HK-2 (cell line): ENCODE data around the gene TFPI.
A peak's percentile ranks its signal among the peaks of the same experiment; 100 is the strongest.
"Not testable (repeated sequence)": the region's sequence is repeated elsewhere in the genome, so short reads cannot be mapped to it uniquely, and the experiment has no call there.

ENCODE experiments used
- DNase-seq: peaks from one replicate; pipeline ENCODE4 v3.0.0-alpha.2; 2018; ENCODE audit not compliant: unreplicated experiment

Gene TFPI

GRCh38 chr2:187554011-187554703, at the start of gene TFPI:
Gene TFPI (minus strand): TSS chr2:187554435. CDS start chr2:187503768, 50,667 bp downstream.
- peak; percentile 22 for DNase-seq

DNA sequence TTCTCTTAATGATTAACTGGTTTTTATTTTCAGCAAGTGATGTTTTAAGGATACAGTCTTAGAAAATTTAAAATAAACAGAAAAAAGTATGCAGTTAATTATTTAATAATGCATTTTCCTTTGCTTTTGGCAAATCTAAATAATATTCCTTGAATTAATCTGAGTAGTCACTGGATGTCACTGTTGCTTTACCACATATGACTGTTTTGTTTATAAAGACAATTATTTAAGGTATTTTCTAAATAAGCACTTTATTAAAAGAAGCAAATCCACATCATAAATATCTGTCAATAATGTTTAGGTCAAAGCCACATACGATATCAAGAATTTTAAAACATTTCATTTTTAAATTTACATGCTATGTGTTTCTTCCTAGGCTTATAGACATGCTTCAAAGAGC, 40.6 kb upstream of the TFPI start:
- DNase-seq = no peak

GRCh38 chr2:187593697-187594096, 39.5 kb upstream of the TFPI start:
- DNase-seq = no peak

DNA sequence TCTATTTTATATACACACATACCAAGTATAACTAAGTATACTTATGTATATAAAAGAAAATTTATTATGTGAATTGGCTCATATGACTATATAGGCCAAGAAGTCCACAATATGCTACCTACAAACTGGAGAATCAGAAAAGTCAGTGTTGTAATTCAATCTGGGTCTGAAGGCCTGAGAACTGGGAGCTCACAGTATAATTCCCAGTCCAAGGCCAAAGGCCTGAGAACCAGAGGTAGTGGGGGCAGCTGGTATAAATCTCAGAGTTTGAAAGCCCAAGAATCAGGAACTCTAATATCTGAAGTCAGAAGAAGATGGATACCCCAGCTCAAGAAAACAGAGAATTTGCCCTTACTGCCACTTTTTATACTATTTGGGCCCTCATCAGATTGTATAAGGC, 38.9 kb upstream of the TFPI start:
- no peak for DNase-seq

DNA sequence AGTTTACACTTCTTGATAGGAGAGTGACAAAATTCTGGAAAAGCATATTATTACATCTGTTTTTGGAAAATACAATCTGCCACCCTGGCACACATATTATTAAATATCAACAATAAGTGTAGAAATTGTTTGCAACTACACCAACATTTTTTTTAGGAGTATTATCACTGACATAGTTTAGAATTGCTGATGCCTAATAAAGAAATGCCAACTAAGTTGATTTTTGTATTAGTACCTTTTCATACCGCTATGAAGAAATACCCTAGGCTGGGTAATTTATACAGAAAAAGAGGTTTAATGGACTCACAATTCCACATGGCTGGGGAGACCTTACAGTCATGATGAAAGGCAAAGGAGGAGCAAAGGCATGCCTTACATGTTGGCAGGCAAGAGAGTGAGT, 35.9 kb upstream of the TFPI start:
- DNase-seq = no peak

GRCh38 chr2:187586011-187586641, 31.9 kb upstream of the TFPI start:
- DNase-seq = no peak

DNA sequence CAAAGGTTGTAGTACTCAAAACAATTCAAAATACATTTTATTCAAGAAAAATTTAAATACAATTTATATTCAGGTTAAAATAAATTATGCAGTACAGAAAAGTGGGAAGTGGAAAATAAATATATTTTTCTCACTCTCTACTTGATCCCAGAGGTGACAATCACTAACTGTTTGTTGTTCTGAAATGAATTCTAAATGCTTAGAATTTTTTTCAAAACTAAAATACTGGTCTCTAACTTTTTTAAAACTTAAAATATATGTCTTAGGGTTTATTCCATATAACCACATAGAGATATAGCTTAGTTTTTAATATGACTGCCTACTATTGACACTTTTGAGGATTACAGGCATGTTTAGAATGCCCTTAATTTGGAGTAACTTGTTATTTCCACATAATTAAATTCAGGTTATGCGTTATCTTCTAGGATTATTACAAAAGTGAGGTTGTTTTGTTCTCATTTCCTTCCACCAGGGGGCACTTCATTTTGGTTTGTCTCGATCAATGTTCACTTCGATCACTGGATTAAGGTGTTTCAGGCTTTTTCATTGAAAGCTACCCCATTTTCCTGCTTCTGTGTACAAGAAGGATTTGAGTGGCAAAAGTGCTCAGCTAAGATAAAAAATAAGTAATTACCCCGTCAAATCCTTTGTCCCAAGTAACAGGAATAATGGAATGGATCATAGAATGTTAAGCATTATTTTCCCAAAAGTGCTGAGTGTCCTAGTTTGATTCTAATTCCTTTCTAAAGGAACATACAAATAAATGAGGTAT, 27.1 kb upstream of the TFPI start:
- peak; percentile 17 for DNase-seq

DNA sequence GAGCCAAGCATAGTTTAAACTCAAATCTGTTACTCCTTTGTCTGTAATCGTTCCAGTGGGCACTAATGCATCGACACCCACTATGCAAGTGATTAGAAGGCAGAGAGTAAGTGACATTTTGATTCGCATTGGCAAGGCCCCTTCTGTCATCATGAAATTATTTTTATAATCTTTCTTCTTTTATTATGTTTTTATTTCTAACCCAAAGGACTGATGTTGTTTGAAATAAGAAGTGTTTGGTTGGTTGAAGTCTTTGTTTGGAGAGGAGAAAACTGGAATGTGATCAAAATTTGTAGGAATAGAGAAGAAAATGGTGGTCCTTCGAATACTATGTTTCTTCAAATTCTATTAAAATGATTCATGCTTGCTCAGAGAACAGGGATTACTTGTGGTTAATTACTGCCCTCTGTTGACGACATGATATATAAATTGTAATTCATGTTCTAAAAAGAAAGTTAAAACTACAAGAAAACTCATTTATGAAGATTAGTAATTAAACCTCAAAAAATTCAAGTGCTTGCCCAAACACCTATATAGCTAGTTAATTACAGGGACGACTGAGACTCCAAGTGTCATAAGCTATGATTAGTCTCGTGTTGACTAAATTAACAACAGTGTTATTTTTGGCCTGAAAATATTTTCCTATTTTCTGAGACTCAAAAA, 26.4 kb upstream of the TFPI start:
- DNase-seq = no peak

GRCh38 chr2:187577310-187577709, 23.1 kb upstream of the TFPI start:
- no peak for DNase-seq

DNA sequence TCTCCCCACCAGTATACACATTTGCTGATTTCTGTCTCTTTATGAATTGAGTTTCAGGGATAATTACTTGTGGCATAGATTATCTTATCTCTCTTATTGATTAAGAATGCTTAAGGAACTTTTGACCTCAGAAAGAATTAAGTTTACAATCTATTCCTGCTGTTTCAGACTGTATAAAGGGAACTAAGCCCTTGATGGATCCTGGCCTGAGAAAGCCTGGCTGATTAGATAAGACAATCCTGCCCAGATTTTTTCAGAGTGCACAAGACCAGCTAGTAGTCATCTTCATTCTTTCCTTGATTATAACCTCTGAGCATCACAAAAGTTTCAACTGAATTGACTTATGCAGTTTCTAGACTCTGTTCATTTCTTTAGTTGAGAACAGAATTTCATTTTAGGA, 22.7 kb upstream of the TFPI start:
- DNase-seq = no peak

GRCh38 chr2:187575751-187576067, 21.5 kb upstream of the TFPI start:
- no peak for DNase-seq

- no peak for DNase-seq
Measured at GRCh38 chr2:187574969-187575750, 20.9 kb upstream of the TFPI start.

DNA sequence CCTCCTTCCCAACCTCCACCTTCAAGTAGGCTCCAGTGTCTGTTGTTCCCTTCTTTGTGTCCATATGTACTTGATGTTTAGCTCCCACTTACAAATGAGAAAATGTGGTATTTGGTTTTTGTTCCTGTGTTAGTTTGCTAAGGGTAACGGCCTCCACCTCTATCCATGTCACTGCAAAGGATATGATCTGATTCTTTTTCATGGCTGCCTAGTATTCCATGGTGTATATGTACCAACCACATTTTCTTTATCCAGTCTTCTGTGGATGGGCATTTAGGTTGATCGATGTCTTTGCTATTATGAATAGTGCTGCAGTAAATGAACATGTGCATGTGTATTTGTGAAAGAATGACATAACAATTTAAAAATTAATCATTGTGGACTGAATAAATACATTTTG, 19.5 kb upstream of the TFPI start:
- no peak for DNase-seq

- DNase-seq = not testable (repeated sequence)
Measured at GRCh38 chr2:187571996-187572395, 17.8 kb upstream of the TFPI start.

DNA sequence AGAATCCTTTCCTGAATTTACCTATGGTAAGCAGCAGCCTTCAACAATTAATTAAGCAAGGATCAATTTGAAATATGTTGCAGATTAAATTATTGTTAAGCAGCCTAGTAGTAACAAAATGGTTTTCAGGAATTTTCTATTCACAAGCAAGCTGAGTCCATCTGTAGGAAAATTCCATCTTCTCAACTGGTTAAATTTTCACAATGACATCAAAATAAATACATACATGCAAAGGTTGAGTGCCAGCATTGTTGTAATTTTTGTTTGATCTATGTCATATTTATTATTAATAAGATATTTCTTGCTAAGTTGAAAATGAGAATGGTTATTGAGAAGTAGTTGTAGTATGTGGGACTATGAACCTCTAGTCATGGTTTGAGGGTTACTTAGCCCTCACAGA, 15.3 kb upstream of the TFPI start:
- no peak for DNase-seq

GRCh38 chr2:187569042-187569441, 14.8 kb upstream of the TFPI start:
- no peak for DNase-seq

DNA sequence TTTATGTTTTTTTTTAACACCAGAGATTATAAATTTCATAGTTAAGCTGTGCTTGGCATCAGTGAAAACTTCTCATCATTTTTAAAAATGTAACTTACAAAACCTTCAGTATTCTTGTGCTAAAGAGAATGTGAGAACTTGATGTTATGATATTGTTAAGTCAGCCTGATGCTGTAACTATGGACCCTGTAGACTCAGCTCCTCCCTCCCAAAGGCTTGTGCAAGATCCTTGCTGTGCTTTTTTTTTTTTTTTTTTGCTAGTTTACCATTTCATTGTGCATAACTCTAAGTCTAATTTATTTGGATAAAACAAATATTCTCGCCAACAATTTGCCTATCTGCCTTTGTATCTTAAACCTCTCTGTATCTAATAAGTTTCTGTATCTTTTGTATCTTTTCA, 12.9 kb upstream of the TFPI start:
- DNase-seq = no peak

DNA sequence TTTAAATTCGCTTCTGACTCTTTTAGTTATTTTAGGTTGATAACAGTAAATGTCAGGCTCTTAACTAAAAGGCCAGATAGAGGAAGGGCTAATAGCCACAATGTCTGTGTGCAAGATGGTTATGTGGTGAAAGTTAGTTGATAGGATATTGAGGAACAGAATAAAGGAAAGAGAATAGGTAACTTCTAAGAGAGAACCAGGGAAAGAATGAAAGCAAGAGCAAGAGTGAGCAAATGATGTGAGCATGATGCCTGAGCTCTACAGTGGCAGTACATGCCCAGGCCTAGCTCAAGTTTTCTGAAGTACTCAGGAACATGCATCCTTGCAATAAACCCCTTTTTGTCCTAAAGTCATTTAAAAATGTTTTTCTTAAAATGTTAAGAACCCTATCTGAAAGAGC, 12.5 kb upstream of the TFPI start:
- DNase-seq = no peak

GRCh38 chr2:187566266-187566665, 12.0 kb upstream of the TFPI start:
- DNase-seq = no peak

DNA sequence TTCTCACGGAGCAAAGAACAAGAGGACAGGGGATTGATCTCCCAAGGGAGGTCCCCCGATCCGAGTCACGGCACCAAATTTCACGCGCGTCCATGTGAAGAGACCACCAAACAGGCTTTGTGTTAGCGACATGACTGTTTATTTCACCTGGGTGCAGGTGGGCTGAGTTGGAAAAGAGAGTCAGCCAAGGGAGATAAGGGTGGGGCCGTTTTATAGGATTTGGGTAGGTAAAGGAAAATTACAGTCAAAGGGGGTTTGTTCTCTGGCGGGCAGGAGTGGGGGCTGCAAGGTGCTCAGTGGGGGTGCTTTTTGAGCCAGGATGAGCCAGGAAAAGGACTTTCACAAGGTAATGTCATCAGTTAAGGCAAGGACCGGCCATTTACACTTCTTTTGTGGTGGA, 11.4 kb upstream of the TFPI start:
- DNase-seq = not testable (repeated sequence)

GRCh38 chr2:187556493-187556892, 2.3 kb upstream of the TFPI start:
- DNase-seq = not testable (repeated sequence)

DNA sequence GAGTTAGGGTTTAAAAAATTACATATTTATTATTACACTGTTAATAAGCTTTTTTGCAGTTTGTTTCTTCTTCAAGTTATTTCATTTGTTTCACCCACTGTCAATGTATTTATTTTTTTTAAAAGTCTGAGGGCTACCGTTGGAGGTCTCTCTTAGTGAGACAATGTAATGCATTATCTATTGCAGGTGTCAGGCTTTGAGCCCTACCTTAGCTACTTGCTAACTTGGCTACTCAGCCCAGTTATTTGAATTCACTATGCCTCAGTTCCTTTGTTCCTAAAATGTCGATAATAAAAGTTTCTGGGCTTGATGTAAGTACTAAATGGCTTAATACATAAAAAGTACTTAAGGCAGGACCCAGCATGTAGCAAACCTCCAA, 458 bp upstream of the TFPI start:
- DNase-seq = no peak
